Neuronal stem cell (in vitro differentiated cells): ENCODE results near the gene RBM5.

Experiments
- DNase-seq: peaks from one replicate; pipeline ENCODE4 v3.0.0-alpha.2; 2013; ENCODE audit warnings: low spot score
- H2AFZ ChIP-seq: one replicate; pipeline ENCODE4 v1.6.1; 2013; ENCODE audit warnings: mild to moderate bottlenecking, low read length, inconsistent platforms
- H2AK5ac ChIP-seq: 2 replicates; pipeline ENCODE4 v1.6.1; 2013; ENCODE audit warnings: low read depth, mild to moderate bottlenecking, inconsistent platforms, low read length, moderate library complexity, mixed read lengths
- H2BK120ac ChIP-seq: 2 replicates; pipeline ENCODE4 v1.6.1; 2013; ENCODE audit warnings: low read depth, mild to moderate bottlenecking, inconsistent platforms, low read length, moderate library complexity, mixed read lengths
- H2BK12ac ChIP-seq: one replicate; pipeline ENCODE4 v1.6.1; 2013; ENCODE audit warnings: low read length, inconsistent platforms
- H2BK15ac ChIP-seq: 2 replicates; pipeline ENCODE4 v1.6.1; 2013; ENCODE audit warnings: mild to moderate bottlenecking, low read length, inconsistent platforms, mixed read lengths
- H2BK5ac ChIP-seq: one replicate; pipeline ENCODE4 v1.6.1; 2013; ENCODE audit warnings: inconsistent platforms, mild to moderate bottlenecking, low read length, moderate library complexity
- H3K14ac ChIP-seq: one replicate; pipeline ENCODE4 v1.6.1; 2013; ENCODE audit warnings: low read length, inconsistent platforms
- H3K18ac ChIP-seq: 2 replicates; pipeline ENCODE4 v1.6.1; 2013; ENCODE audit warnings: low read length, inconsistent platforms
- H3K23ac ChIP-seq: 2 replicates; pipeline ENCODE4 v1.6.1; 2013; ENCODE audit warnings: low read depth, mild to moderate bottlenecking, mixed read lengths, low read length, inconsistent platforms; ENCODE audit not compliant: poor library complexity
- H3K27ac ChIP-seq: replicated peaks from 3 replicates; pipeline ENCODE4 v1.5.1; 2013; ENCODE audit warnings: low read length, inconsistent platforms
- H3K27me3 ChIP-seq, 3 experiments: 2 replicates each; pipeline ENCODE4 v1.6.1; 2013; ENCODE audit warnings: low read length in 3 of 3, mild to moderate bottlenecking in 2 of 3, inconsistent platforms in 1 of 3, low read depth in 1 of 3, mixed read lengths in 1 of 3, moderate library complexity in 1 of 3; ENCODE audit not compliant: control insufficient read depth in 3 of 3, insufficient read depth in 3 of 3
- H3K36me3 ChIP-seq, 2 donors: replicated peaks in 1 of 2; 2 replicates each; pipeline ENCODE4 v1.6.1; 2013; ENCODE audit warnings: low read length in 2 of 2; ENCODE audit not compliant: control insufficient read depth in 2 of 2, insufficient read depth in 2 of 2
- H3K4ac ChIP-seq: 2 replicates; pipeline ENCODE4 v1.6.1; 2013; ENCODE audit warnings: inconsistent platforms, mild to moderate bottlenecking, low read length, moderate library complexity
- H3K4me1 ChIP-seq, 2 donors: 1 replicate in 1 of 2; 2 replicates in 1 of 2; pipeline ENCODE4 v1.6.1; 2013; ENCODE audit warnings: low read length in 2 of 2, low read depth in 1 of 2; ENCODE audit not compliant: control insufficient read depth in 2 of 2, insufficient read depth in 1 of 2
- H3K4me2 ChIP-seq: one replicate; pipeline ENCODE4 v1.6.1; 2013; ENCODE audit warnings: mild to moderate bottlenecking, low read length, inconsistent platforms; ENCODE audit not compliant: insufficient read depth, poor library complexity, severe bottlenecking
- H3K4me3 ChIP-seq, 2 donors: 2 replicates each; pipeline ENCODE4 v1.5.1; 2013; ENCODE audit warnings: low read length in 2 of 2, mild to moderate bottlenecking in 2 of 2, inconsistent platforms in 1 of 2, moderate library complexity in 1 of 2
- H3K79me1 ChIP-seq: one replicate; pipeline ENCODE4 v1.6.1; 2013; ENCODE audit warnings: low read depth, mild to moderate bottlenecking, inconsistent platforms, low read length, moderate library complexity
- H3K9ac ChIP-seq: one replicate; pipeline ENCODE4 v1.6.1; 2013; ENCODE audit warnings: mild to moderate bottlenecking, low read depth, low read length, inconsistent platforms; ENCODE audit not compliant: poor library complexity
- H3K9me3 ChIP-seq, 2 donors: replicated peaks in 1 of 2; 2 replicates each; pipeline versions ENCODE3 to v1.6.1; 2013; ENCODE audit warnings: low read length in 2 of 2, mild to moderate bottlenecking in 2 of 2, inconsistent platforms in 1 of 2, low read depth in 1 of 2, mixed read lengths in 1 of 2, moderate library complexity in 1 of 2; ENCODE audit not compliant: control insufficient read depth in 2 of 2, insufficient read depth in 1 of 2
- H4K8ac ChIP-seq: one replicate; pipeline ENCODE4 v1.6.1; 2013; ENCODE audit warnings: low read depth, mild to moderate bottlenecking, inconsistent platforms, low read length, moderate library complexity
- H4K91ac ChIP-seq: one replicate; pipeline ENCODE4 v1.6.1; 2013; ENCODE audit warnings: low read length, low read depth, mild to moderate bottlenecking, inconsistent platforms; ENCODE audit not compliant: poor library complexity
- WGBS, 2 donors: extraction: QIAGEN DNeasy Blood & Tissue Kit; methylation state at CpG; one replicate each; pipeline ENCODE4 v1.1.7; 2013; ENCODE audit warnings: missing lambda C conversion rate in 2 of 2, mixed read lengths in 1 of 2; ENCODE audit not compliant: insufficient read length in 2 of 2, insufficient replicate concordance in 1 of 2; ENCODE audit errors: extremely low coverage in 2 of 2; 5-methylcytosine and 5-hydroxymethylcytosine counted together

Gene RBM5

DNA sequence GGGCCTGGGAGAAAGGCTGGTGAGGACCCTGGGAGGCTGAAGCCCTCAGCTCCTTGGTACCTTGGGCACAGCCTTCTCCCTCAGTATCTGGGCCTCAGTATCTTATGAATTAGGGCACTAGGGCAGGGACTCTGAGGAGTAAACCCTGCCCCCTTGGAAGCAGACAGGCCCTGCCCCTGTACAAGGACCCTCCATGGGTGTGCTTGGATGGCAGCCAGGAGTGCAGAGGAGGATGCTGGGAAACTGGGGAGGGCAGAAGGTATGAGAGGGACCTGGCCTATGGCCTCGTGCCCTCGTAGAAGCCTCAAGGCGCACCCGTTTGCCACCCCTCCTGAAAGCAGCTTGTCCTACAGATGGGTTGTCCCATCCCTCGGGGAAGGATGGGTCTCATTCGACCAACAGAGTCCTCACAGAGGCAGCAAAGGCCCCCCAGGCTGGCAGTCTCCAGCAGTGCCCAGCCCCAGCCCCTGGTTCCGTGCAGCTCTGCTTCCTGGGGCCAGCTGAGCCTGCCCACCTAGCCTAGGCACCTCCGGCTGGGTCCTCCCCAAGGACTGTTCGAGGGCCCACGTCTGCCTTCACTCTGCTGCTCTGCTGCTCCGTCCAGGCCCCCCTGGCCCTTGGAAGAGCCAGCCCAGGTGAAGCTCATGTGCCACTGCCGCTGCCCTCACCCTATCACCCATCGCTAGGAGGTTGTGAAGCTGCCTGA lies 51.2 kb downstream of the RBM5 start:
- H4K91ac ChIP-seq, result peak overlapping the region; percentile 98
- H3K4me2 ChIP-seq, result no peak overlapping the region
- WGBS, 2 donors, result no CpG with 5 or more reads among the region's 13 CpGs
- peak overlapping the region; percentile 51 for H3K23ac ChIP-seq
- H3K4me1 ChIP-seq, result peaks cover 18 to 37% of the 10 kb centered on the region in 2 donors
- peak overlapping the region; percentile 13 for H3K4ac ChIP-seq
- H3K79me1 ChIP-seq, result no peaks in the 10 kb centered on the region
- H2BK5ac ChIP-seq, result peak overlapping the region; percentile 95
- peak overlapping the region; percentile 94 for H3K18ac ChIP-seq
- H3K27me3 ChIP-seq, result peaks cover 0 to 3% (median 0%) of the 10 kb centered on the region in 3 experiments
- H3K4me3 ChIP-seq, result peak overlapping the region in 1 of 2 donors; percentile 53
- peak overlapping the region; percentile 93 for H2BK12ac ChIP-seq
- no peaks in the 10 kb centered on the region for H3K9me3 ChIP-seq
- H2AK5ac ChIP-seq, result peak overlapping the region; percentile 88
- no peak for DNase-seq
- no peaks in the 10 kb centered on the region for H3K36me3 ChIP-seq
- peak overlapping the region; percentile 28 for H3K27ac ChIP-seq
- H2BK120ac ChIP-seq, result peak overlapping the region; percentile 82
- H4K8ac ChIP-seq, result no peak overlapping the region
- peak overlapping the region; percentile 84 for H3K14ac ChIP-seq
- no peak overlapping the region for H2AFZ ChIP-seq
- peak overlapping the region; percentile 96 for H2BK15ac ChIP-seq
- H3K9ac ChIP-seq, result peak overlapping the region; percentile 32

DNA sequence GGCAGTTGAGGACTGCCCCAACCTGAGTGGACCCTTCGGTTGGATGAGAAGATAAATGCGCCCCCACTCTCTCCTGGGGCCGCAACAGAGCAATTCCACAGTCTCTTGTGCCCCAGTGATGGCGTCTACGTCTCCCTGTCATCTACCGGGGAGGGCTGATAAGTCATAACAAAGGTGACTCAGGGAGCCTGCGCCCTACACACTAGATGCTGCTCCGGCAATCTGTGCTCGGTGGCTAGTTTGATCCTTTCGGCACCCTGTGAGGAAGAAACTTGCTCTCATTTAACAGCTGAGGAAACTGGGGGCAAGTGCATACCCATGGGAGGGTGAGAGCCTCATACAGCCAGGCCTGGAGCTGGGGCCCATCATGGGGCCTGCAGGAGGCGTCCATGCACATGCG lies 52.3 kb downstream of the RBM5 start:
- DNase-seq, result no peak
- H4K91ac ChIP-seq, result no peak overlapping the region

DNA sequence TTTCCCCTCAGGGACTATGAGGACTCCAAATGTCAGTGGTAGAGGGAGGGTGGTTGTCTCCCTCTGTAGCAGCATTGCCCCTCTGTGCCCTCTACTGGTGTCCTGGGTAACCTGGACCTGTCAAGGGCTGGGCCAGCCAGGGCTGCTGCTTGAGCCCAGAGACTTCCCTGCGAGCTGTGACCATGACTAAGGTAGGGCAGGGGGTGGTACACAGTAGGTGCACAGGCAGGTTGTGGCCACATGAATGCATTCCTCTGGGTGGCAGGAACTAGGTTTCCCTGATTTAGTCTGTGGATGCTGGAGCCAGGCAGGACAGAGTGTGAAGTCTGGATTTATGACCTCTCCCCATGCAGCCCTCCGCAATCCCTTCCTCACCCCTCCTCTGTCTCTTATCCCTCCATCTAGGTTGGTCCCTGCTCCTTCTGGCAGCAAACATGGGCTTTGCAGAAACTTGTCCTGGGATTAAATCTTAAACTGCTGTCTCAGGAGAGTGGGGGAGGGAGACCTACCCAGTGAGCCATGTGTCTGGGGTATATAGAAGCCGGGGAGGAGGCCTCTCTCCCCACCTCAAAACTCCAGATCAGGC lies 57.7 kb downstream of the RBM5 start:
- no peak for DNase-seq
- WGBS, 2 donors, result no CpG with 5 or more reads among the region's 3 CpGs
- Histone ChIP-seq H3K4me3 (no peak overlapping the region), H3K36me3 (no peaks in the 10 kb centered on the region), H2BK120ac (no peak overlapping the region), H3K4me1 (peaks cover 0 to 13% of the 10 kb centered on the region in 2 donors), H3K14ac (no peak overlapping the region), H3K4ac (no peak overlapping the region), H4K8ac (no peak overlapping the region), H3K27me3 (peaks cover 0 to 28% (median 0%) of the 10 kb centered on the region in 3 experiments), H3K9me3 (no peaks in the 10 kb centered on the region), H2AK5ac (peak overlapping the region; percentile 1), H2BK15ac (no peak overlapping the region), H3K9ac (no peak overlapping the region), H3K79me1 (no peaks in the 10 kb centered on the region), H3K23ac (no peak overlapping the region), H2AFZ (no peak overlapping the region), H2BK5ac (no peak overlapping the region), H2BK12ac (no peak overlapping the region), H3K4me2 (no peak overlapping the region), H3K27ac (no peak overlapping the region), H4K91ac (no peak overlapping the region), H3K18ac (no peak overlapping the region)

More for the DNA sequence above, 52.3 kb downstream of the RBM5 start:
- Histone ChIP-seq H3K27me3 (no peaks in the 10 kb centered on the region), H4K8ac (no peak overlapping the region), H3K14ac (no peak overlapping the region), H2AFZ (no peak overlapping the region), H3K27ac (no peak overlapping the region), H2AK5ac (peak overlapping the region; percentile 88), H3K4me1 (peaks cover 18 to 37% of the 10 kb centered on the region in 2 donors), H3K36me3 (no peaks in the 10 kb centered on the region), H2BK12ac (peak overlapping the region; percentile 85), H2BK5ac (no peak overlapping the region), H3K79me1 (no peaks in the 10 kb centered on the region), H2BK15ac (peak overlapping the region; percentile 96), H3K9ac (no peak overlapping the region), H3K4ac (no peak overlapping the region), H3K9me3 (no peaks in the 10 kb centered on the region), H3K4me3 (peak overlapping the region in 1 of 2 donors; percentile 19), H3K18ac (peak overlapping the region; percentile 85), H3K4me2 (no peak overlapping the region), H2BK120ac (no peak overlapping the region), H3K23ac (no peak overlapping the region)
- WGBS, 2 donors, result no CpG with 5 or more reads among the region's 12 CpGs

DNA sequence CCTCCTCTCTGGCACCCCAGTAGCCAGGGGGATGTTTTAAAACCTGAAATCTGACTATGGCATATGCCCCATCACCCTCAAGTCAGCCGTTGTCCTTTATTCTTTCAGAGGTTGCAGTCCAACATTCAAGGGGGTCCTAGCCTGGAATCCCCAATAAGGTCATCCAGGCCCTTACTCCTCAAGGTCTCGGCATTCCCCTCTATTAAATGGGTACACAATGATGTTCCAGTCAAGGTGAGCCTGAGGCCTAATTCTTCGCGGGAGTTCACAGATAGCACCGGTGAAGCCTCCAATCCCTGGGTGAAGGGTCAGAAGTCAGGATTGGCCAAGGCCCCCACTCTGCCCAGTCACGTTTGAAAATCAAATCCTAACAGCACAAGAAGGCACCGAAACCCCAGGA lies 58.3 kb downstream of the RBM5 start:
- H3K36me3 ChIP-seq, result no peaks in the 10 kb centered on the region

More for the DNA sequence above, 58.3 kb downstream of the RBM5 start:
- peak overlapping the region; percentile 78 for H2BK15ac ChIP-seq
- no peak overlapping the region for H2BK120ac ChIP-seq
- peaks cover 0 to 34% (median 0%) of the 10 kb centered on the region in 3 experiments for H3K27me3 ChIP-seq
- no peak overlapping the region for H4K8ac ChIP-seq
- WGBS, 2 donors, result no CpG with 5 or more reads among the region's 7 CpGs
- H4K91ac ChIP-seq, result no peak overlapping the region
- no peak for DNase-seq
- H3K4me1 ChIP-seq, result peaks cover 0 to 18% of the 10 kb centered on the region in 2 donors
- peak overlapping the region; percentile 30 for H2BK12ac ChIP-seq
- no peak overlapping the region for H2AFZ ChIP-seq
- H3K4me3 ChIP-seq, result no peak overlapping the region
- no peaks in the 10 kb centered on the region for H3K79me1 ChIP-seq
- H3K4me2 ChIP-seq, result no peak overlapping the region
- peak overlapping the region; percentile 44 for H3K18ac ChIP-seq
- no peak overlapping the region for H3K4ac ChIP-seq
- no peak overlapping the region for H3K14ac ChIP-seq
- H2AK5ac ChIP-seq, result peak overlapping the region; percentile 83
- H3K9ac ChIP-seq, result no peak overlapping the region
- H3K27ac ChIP-seq, result no peak overlapping the region
- H2BK5ac ChIP-seq, result no peak overlapping the region
- H3K9me3 ChIP-seq, result no peaks in the 10 kb centered on the region
- H3K23ac ChIP-seq, result no peak overlapping the region
